ENCODE results near the gene SCAMP1. TPM values are rescaled to one million over a fixed set of nuclear protein-coding genes. Genes with fewer than 3 reads are reported as not detected.

SCAMP1 gene
- total and polyA plus RNA-seq, 2 experiments from 2014 or later = 57.7 to 66.9 TPM

- no peaks in the 10 kb centered on the region for H3K79me2 ChIP-seq (ENCODE audit: insufficient read depth)
- H3K9me3 ChIP-seq (ENCODE audit: low read depth) = no peaks in the 10 kb centered on the region
- H3K4me3 ChIP-seq = no peak overlapping the region
- H3K36me3 ChIP-seq (ENCODE audit: low read depth) = no peaks in the 10 kb centered on the region
- H2AFZ ChIP-seq = no peak overlapping the region
- H4K20me1 ChIP-seq (ENCODE audit: insufficient read depth) = no peaks in the 10 kb centered on the region
- no peaks in the 10 kb centered on the region for H3K27me3 ChIP-seq (replicated peaks; ENCODE audit: insufficient read depth)
- in situ Hi-C loops (cut with MboI) = no loop called here
- TF ChIP-seq EZH2 (IDR thresholded peaks at IDR 0.05; ENCODE audit: insufficient read depth, poor library complexity, severe bottlenecking) (no peak), EZH2phosphoT487 (IDR thresholded peaks at IDR 0.05; ENCODE audit: insufficient read depth, low read depth) (no peak)
- DNase-seq = no peak
- H3K4me2 ChIP-seq (ENCODE audit: unreplicated experiment) = no peak overlapping the region
- no peaks in the 10 kb centered on the region for H3K4me1 ChIP-seq (ENCODE audit: insufficient read depth)
- no peak overlapping the region for H3K9ac ChIP-seq
- WGBS, 2 experiments (ENCODE audit: low coverage in 1 of 2, low lambda C conversion rate in 2 of 2, missing lambda C conversion rate in 2 of 2) = 57 to 59% methylated on average over 5 of the region's 5 CpGs
- H3F3A ChIP-seq (ENCODE audit: insufficient read depth) = no peaks in the 10 kb centered on the region
- no peaks in the 10 kb centered on the region for H3K9me2 ChIP-seq (ENCODE audit: insufficient read depth)
- no peak overlapping the region for H3K27ac ChIP-seq
Observed at GRCh38 chr5:78339617-78340436, 20.6 kb upstream of the SCAMP1 start.

GRCh38 chr5:78341440-78341839 lies 19.0 kb upstream of the SCAMP1 start:
- in situ Hi-C loops (cut with MboI) = no loop called here
- H3K36me3 ChIP-seq (ENCODE audit: low read depth) = no peaks in the 10 kb centered on the region

GRCh38 chr5:78345485-78345884 lies 14.9 kb upstream of the SCAMP1 start:
- no peak overlapping the region for H3K9ac ChIP-seq
- H3K27ac ChIP-seq = no peak overlapping the region
- H4K20me1 ChIP-seq (ENCODE audit: insufficient read depth) = no peaks in the 10 kb centered on the region
- 0 out of 2 replicates have a peak, but pooled peaks cover 5% of the 10 kb centered on the region for H3K4me1 ChIP-seq (ENCODE audit: insufficient read depth)
- peak overlapping the region; percentile 66 for H2AFZ ChIP-seq
- no peak for TF ChIP-seq EZH2phosphoT487 (IDR thresholded peaks at IDR 0.05; ENCODE audit: insufficient read depth, low read depth)
- no peak for TF ChIP-seq EZH2 (IDR thresholded peaks at IDR 0.05; ENCODE audit: insufficient read depth, poor library complexity, severe bottlenecking)
- 33 to 38% methylated on average over 3 of the region's 3 CpGs for WGBS, 2 experiments (ENCODE audit: low coverage in 1 of 2, low lambda C conversion rate in 2 of 2, missing lambda C conversion rate in 2 of 2)
- no peaks in the 10 kb centered on the region for H3K79me2 ChIP-seq (ENCODE audit: insufficient read depth)
- in situ Hi-C loops (cut with MboI) = no loop called here
- no peak overlapping the region for H3K4me3 ChIP-seq
- 0 out of 2 replicates have a peak, but pooled peaks cover 3% of the 10 kb centered on the region for H3F3A ChIP-seq (ENCODE audit: insufficient read depth)
- H3K9me3 ChIP-seq (ENCODE audit: low read depth) = no peaks in the 10 kb centered on the region
- H3K36me3 ChIP-seq (ENCODE audit: low read depth) = no peaks in the 10 kb centered on the region
- no peak overlapping the region for H3K4me2 ChIP-seq (ENCODE audit: unreplicated experiment)
- no peaks in the 10 kb centered on the region for H3K9me2 ChIP-seq (ENCODE audit: insufficient read depth)
- no peaks in the 10 kb centered on the region for H3K27me3 ChIP-seq (replicated peaks; ENCODE audit: insufficient read depth)
- peak; percentile 35 for DNase-seq

More at GRCh38 chr5:78341440-78341839, 19.0 kb upstream of the SCAMP1 start:
- Histone ChIP-seq H3K4me1 (ENCODE audit: insufficient read depth) (0 out of 2 replicates have a peak, but pooled peaks cover 5% of the 10 kb centered on the region), H3K9me3 (ENCODE audit: low read depth) (no peaks in the 10 kb centered on the region), H2AFZ (no peak overlapping the region), H3K9ac (no peak overlapping the region), H3K79me2 (ENCODE audit: insufficient read depth) (no peaks in the 10 kb centered on the region), H3K4me3 (no peak overlapping the region), H3K27ac (no peak overlapping the region), H4K20me1 (ENCODE audit: insufficient read depth) (no peaks in the 10 kb centered on the region), H3K27me3 (replicated peaks; ENCODE audit: insufficient read depth) (no peaks in the 10 kb centered on the region), H3K4me2 (ENCODE audit: unreplicated experiment) (no peak overlapping the region), H3K9me2 (ENCODE audit: insufficient read depth) (no peaks in the 10 kb centered on the region), H3F3A (ENCODE audit: insufficient read depth) (0 out of 2 replicates have a peak, but pooled peaks cover 3% of the 10 kb centered on the region)
- WGBS, 2 experiments (ENCODE audit: low coverage in 1 of 2, low lambda C conversion rate in 2 of 2, missing lambda C conversion rate in 2 of 2) = 18 to 19% methylated on average over 3 of the region's 3 CpGs
- TF ChIP-seq EZH2phosphoT487 (IDR thresholded peaks at IDR 0.05; ENCODE audit: insufficient read depth, low read depth) (no peak), EZH2 (IDR thresholded peaks at IDR 0.05; ENCODE audit: insufficient read depth, poor library complexity, severe bottlenecking) (no peak)
- DNase-seq = no peak

DNA sequence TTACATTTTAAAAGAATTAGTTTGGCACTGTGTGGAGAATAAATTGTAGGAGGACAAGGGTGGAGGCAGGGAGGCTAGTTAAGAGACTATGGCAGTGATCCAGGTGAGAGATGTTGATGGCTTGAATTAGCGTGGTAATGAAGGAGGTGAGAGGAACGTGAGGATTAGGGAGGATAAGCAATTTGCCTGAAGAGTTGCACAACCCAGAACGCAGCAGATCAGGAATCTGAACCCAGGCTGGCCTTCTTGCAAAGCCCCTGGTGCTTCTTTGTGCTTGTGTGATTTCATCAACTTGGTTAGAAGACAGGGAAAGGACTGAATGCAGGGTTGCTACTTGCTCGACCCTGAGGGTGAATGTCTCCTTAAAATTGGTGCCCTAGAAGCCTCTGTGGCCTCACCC lies 6.9 kb upstream of the SCAMP1 start:
- in situ Hi-C loops (cut with MboI) = no loop called here

More for the DNA sequence above, 6.9 kb upstream of the SCAMP1 start:
- TF ChIP-seq EZH2 (IDR thresholded peaks at IDR 0.05; ENCODE audit: insufficient read depth, poor library complexity, severe bottlenecking) (no peak), EZH2phosphoT487 (IDR thresholded peaks at IDR 0.05; ENCODE audit: insufficient read depth, low read depth) (no peak)
- H2AFZ ChIP-seq = no peak overlapping the region
- H4K20me1 ChIP-seq (ENCODE audit: insufficient read depth) = no peaks in the 10 kb centered on the region
- H3K27me3 ChIP-seq (replicated peaks; ENCODE audit: insufficient read depth) = no peaks in the 10 kb centered on the region
- no peak overlapping the region for H3K4me3 ChIP-seq
- 42 to 46% methylated on average over 4 of the region's 4 CpGs for WGBS, 2 experiments (ENCODE audit: low coverage in 1 of 2, low lambda C conversion rate in 2 of 2, missing lambda C conversion rate in 2 of 2)
- H3K27ac ChIP-seq = no peak overlapping the region
- no peaks in the 10 kb centered on the region for H3K9me3 ChIP-seq (ENCODE audit: low read depth)
- H3K9ac ChIP-seq = no peak overlapping the region
- no peaks in the 10 kb centered on the region for H3K4me1 ChIP-seq (ENCODE audit: insufficient read depth)
- no peaks in the 10 kb centered on the region for H3K9me2 ChIP-seq (ENCODE audit: insufficient read depth)
- H3F3A ChIP-seq (ENCODE audit: insufficient read depth) = 0 out of 2 replicates have a peak, but pooled peaks cover 5% of the 10 kb centered on the region
- H3K79me2 ChIP-seq (ENCODE audit: insufficient read depth) = peaks cover 4% of the 10 kb centered on the region; the same call in 1 of the 2 replicates
- H3K36me3 ChIP-seq (ENCODE audit: low read depth) = peaks cover 3% of the 10 kb centered on the region; the same call in 1 of the 2 replicates
- no peak for DNase-seq
- no peak overlapping the region for H3K4me2 ChIP-seq (ENCODE audit: unreplicated experiment)
